BLaER1 (cell line): ENCODE results near the gene TAX1BP3.
A peak's percentile ranks its signal among the peaks of the same experiment; 100 is the strongest.

Experiments
- H3K27ac ChIP-seq: shearing (Covaris generic); formaldehyde crosslinking; 2 replicates; pipeline ENCODE4 v1.8.1; 2022
- H3K27me3 ChIP-seq: shearing (Covaris generic); formaldehyde crosslinking; 2 replicates; pipeline ENCODE4 v1.8.1; 2022
- H3K36me3 ChIP-seq: shearing (Covaris generic); formaldehyde crosslinking; 2 replicates; pipeline ENCODE4 v1.8.1; 2022
- H3K4me1 ChIP-seq: shearing (Covaris generic); formaldehyde crosslinking; 2 replicates; pipeline ENCODE4 v1.8.1; 2022
- H3K4me2 ChIP-seq: shearing (Covaris generic); formaldehyde crosslinking; 2 replicates; pipeline ENCODE4 v1.8.1; 2022
- H3K4me3 ChIP-seq: shearing (Covaris generic); formaldehyde crosslinking; 2 replicates; pipeline ENCODE4 v1.8.1; 2022
- H3K9ac ChIP-seq: shearing (Covaris generic); formaldehyde crosslinking; 2 replicates; pipeline ENCODE4 v1.8.1; 2022
- H3K9me3 ChIP-seq: shearing (Covaris generic); formaldehyde crosslinking; 2 replicates; pipeline ENCODE4 v1.8.1; 2022
- H4K20me1 ChIP-seq: shearing (Covaris generic); formaldehyde crosslinking; 2 replicates; pipeline ENCODE4 v1.8.1; 2022
- Cebpa-rat ChIP-seq: shearing (Covaris generic); IDR thresholded peaks from 2 replicates; pipeline ENCODE4 v1.8.1; 2022

TAX1BP3 gene

DNA sequence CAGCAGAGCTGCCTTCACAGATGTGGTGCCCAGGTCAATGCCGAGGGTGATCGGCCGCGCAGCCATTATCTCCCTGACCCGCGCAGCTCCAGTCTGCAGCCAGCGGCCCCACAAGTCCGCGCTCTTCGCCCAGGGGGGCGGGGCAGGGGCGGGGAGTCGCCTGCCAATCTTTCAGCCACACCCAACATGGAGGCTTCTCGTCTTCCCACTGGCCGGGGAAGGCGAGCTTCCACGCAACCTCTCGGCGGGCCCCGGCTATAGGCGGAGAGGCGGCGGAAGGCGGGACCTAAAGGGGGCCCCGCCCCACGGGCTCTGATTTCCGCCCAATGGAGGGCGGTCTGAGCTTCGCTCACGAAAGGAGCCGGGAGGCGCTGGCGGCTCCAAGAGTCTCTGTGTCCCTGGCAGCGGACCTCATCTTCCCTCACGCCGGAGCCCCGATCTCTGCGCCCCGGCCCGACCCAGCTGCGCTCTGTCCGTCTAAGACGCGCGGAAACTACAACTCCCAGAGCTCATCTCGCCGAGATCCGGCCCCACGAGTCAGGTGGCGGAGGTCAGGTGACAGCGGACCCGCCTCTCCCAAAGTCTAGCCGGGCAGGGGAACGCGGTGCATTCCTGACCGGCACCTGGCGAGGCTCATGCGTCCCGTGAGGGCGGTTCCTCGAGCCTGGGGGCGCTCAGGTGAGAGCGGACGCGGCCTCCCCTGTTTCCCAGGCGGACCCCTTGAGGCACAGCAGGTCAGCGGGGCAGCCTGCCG, 32.0 kb downstream of the TAX1BP3 start, which contains the start of the genes CTNS and SHPK:
TSS of gene CTNS (plus strand) at position 607 of the 754 bp plus-strand sequence. CDS start 3,447 bp downstream, outside the sequence.
TSS of gene SHPK (minus strand) at position 97 of the 754 bp plus-strand sequence. CDS start at position 66, 31 bp downstream.
- Histone ChIP-seq H3K36me3 (peaks cover 18% of the 10 kb centered on the region), H3K4me3 (peak within 1 kb of the TSS; percentile 87), H3K27ac (peak within 1 kb of the TSS; percentile 99), H3K4me1 (peaks cover 72% of the 10 kb centered on the region), H3K27me3 (no peaks in the 10 kb centered on the region), H3K9me3 (no peaks in the 10 kb centered on the region), H3K4me2 (peak within 1 kb of the TSS; percentile 96), H3K9ac (peak within 1 kb of the TSS; percentile 98), H4K20me1 (0 out of 2 replicates have a peak, but pooled peaks cover 7% of the 10 kb centered on the region)
- TF ChIP-seq Cebpa-rat, result no peak

DNA sequence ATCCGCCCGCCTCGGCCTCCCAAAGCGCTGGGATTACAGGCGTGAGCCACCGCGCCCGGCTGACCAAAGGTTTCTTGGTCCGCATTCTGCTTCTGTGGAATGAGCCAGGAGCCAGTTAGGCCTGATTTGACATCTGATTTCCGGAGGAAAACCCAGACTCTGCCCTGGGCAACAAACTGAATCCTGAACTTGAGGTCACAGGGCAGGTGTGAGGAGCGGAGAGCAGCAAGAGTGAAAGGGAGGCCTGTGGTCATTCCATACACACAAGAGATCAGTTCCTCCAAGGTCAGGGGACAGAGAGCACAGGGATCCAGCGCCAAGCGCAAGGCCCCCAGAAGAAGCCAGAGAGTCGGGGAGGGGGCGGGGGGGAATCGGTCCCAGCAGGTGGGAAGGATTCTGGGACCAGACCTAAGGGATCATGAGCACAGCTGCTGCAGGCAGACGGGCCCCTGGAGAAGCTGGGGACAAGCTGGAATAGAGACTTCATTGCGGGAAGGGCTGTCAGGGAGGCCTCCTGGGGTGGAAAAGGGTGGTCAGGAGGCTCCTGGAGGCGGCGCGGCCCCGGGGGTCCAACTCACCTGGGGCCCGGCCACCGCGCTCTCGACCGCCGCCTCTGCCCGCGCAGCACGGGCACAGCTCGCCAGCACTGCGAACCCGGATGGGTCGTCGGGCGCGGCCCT, 32.8 kb downstream of the TAX1BP3 start:
- Histone ChIP-seq H3K27ac (peak overlapping the region; percentile 99), H3K27me3 (no peaks in the 10 kb centered on the region), H3K4me2 (peak overlapping the region; percentile 71), H3K36me3 (peaks cover 23% of the 10 kb centered on the region), H3K4me1 (peaks cover 72% of the 10 kb centered on the region), H4K20me1 (peaks cover 12% of the 10 kb centered on the region; the same call in 1 of the 2 replicates), H3K4me3 (peak overlapping the region; percentile 87), H3K9me3 (no peaks in the 10 kb centered on the region), H3K9ac (peak overlapping the region; percentile 98)
- no peak for TF ChIP-seq Cebpa-rat

DNA sequence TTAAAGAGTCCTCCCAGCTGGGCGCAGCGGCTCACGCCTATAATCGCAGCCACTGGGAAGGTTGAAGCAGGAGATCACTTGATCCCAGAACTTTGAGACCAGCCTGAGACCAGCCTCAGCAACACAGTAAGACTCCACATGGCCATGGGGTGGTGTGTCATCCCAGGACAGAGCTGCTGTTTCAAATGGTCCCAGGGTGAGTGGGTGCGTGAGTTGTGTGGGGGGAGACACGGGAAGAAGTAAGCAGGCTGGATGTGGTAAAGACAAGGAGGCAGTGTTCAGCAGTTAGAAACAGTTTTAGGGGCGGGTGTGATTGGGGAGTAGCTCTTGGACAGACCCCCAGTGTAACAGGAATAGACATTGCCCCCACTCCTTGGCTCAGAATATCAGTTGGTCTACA, 36.1 kb downstream of the TAX1BP3 start:
- Histone ChIP-seq H3K4me1 (peaks cover 39% of the 10 kb centered on the region), H3K4me2 (no peak overlapping the region), H3K9ac (no peak overlapping the region), H3K4me3 (no peak overlapping the region), H3K9me3 (no peaks in the 10 kb centered on the region), H4K20me1 (peaks cover 26% of the 10 kb centered on the region; the same call in 1 of the 2 replicates), H3K27me3 (no peaks in the 10 kb centered on the region), H3K36me3 (peaks cover 56% of the 10 kb centered on the region), H3K27ac (no peak overlapping the region)
- TF ChIP-seq Cebpa-rat, result no peak

DNA sequence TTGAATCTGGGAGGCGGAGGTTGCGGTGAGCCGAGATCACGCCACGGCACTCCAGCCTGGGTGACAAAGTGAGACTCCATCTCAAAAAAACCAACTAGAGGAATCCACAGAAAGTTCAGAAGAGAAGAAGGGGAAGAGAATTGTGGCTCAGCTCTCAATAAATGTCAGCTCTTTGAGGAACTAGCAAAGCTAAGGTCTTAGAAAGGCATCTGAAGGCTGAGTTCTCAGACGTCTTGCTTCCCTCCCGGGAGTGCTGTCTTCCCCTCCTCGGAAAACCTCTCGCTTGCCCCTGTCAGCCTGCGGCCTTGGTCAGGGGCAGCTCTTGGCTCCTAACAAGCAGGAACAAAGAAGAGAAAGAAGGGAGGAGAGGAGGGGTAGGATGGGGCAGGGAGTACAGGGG, 37.6 kb downstream of the TAX1BP3 start:
- no peaks in the 10 kb centered on the region for H3K9me3 ChIP-seq
- 0 out of 2 replicates have a peak overlapping the region, but pooled peaks have one; percentile 22 for H3K4me2 ChIP-seq
- peaks cover 34% of the 10 kb centered on the region for H3K4me1 ChIP-seq
- H3K27ac ChIP-seq, result peak overlapping the region; percentile 60; the same call in 1 of the 2 replicates
- H3K27me3 ChIP-seq, result no peaks in the 10 kb centered on the region
- H3K36me3 ChIP-seq, result peaks cover 71% of the 10 kb centered on the region
- no peak for TF ChIP-seq Cebpa-rat
- H3K9ac ChIP-seq, result no peak overlapping the region
- H3K4me3 ChIP-seq, result no peak overlapping the region
- H4K20me1 ChIP-seq, result peaks cover 26% of the 10 kb centered on the region; the same call in 1 of the 2 replicates

DNA sequence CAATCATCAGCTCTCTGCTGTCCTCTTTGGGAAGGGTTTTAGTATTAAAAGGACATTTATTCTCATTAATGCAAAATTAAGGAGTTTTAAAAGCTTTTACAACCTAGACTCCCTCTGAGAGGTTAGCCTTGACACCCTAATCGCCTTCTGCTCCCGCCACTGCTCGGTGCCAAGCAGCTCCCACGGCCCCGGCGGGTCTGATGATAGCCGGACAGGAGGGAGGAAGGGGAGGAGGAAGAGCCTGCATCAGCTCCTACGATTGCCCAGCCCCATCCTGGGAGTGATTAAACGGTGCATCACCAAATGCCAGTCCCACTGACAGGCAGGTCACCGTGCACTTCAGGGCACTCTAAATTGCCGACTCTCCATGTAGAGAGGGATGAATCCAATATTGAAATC, 40.6 kb downstream of the TAX1BP3 start:
- H3K36me3 ChIP-seq, result peaks cover 95% of the 10 kb centered on the region
- peaks cover 26% of the 10 kb centered on the region; the same call in 1 of the 2 replicates for H4K20me1 ChIP-seq
- no peak for TF ChIP-seq Cebpa-rat
- H3K4me3 ChIP-seq, result no peak overlapping the region
- no peak overlapping the region for H3K4me2 ChIP-seq
- no peaks in the 10 kb centered on the region; the same call in 1 of the 2 replicates for H3K27me3 ChIP-seq
- H3K9me3 ChIP-seq, result no peaks in the 10 kb centered on the region
- H3K4me1 ChIP-seq, result peaks cover 20% of the 10 kb centered on the region; the same call in 1 of the 2 replicates
- no peak overlapping the region for H3K9ac ChIP-seq
- H3K27ac ChIP-seq, result no peak overlapping the region

DNA sequence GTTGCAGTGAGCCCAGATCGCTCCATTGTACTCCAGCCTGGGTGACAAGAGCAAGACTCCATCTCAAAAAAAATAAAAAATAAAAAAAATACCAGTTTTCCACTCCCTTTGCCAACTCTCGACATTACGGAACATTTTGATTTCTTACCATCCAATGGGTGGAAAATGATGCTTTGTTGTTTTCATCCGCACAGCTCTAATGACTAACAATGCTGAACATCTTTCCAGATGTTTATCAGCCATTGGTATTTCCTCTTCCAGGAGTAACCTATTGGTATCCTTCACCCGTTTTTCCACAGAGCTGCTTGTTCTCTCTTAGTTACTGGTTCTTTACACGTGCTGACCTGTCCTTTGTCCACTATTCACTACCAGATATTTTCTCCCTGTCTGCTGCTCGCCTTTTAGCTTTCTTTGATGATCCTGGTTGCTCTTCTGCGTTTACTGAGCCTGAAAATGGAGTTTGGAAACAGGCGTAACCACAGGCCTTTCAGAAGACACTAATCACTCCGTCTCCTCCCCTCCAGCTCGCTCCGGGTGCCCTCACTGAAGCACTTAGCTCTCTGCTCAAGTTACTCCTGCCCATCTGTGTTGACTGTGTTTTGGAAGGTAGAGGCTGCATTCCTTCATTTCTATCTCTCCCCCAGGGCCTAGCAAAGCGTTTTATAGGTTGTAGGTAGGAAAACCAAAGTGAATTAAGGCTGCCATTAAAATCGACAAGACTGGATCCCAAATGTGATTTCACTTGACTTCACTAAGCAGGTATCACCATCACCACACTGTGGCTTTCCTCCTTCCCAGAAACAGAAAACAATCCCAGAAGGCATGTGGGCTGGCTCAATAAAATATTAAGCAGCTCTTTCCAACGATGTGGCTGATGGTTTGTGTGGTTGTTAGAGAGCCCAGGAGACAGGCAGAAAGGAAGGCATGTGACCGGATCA, 41.3 kb downstream of the TAX1BP3 start:
- Histone ChIP-seq H3K36me3 (peaks cover 95% of the 10 kb centered on the region), H3K9ac (no peak overlapping the region), H3K27me3 (no peaks in the 10 kb centered on the region; the same call in 1 of the 2 replicates), H3K4me3 (no peak overlapping the region), H3K27ac (no peak overlapping the region), H3K4me1 (peaks cover 18% of the 10 kb centered on the region), H3K9me3 (no peaks in the 10 kb centered on the region), H3K4me2 (no peak overlapping the region), H4K20me1 (peaks cover 21% of the 10 kb centered on the region; the same call in 1 of the 2 replicates)
- TF ChIP-seq Cebpa-rat, result no peak

DNA sequence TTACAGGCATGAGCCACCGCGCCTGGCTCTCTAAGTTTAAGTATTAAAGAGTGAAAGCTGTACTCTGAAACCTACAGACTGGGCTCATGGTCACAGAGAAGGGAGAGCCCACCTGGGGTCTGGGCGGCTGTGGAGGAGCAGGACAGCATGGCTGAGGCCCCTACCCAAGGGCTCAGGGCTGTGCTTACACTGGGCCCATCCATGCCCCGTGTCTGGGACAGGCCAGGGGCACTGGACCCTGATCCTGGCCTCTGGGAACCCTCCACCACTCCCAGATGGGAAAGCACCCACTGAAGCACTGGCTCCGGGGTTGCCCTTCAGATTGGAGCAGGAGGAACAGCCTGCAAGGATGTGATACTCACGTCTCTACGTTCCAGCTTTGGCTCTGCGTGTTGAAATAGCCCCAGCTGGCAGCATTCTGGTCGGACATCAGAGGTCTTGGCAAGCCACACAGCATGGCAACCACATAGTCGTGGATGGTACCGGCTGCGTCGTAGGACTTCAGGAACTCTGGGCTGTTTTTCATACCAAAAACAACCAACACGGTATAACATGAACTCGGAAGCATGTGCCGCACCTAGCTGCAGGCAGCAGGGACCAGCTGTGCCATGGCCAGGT, 45.3 kb downstream of the TAX1BP3 start:
- Histone ChIP-seq H3K4me1 (peaks cover 16% of the 10 kb centered on the region), H3K4me2 (no peak overlapping the region), H3K36me3 (peaks cover 97% of the 10 kb centered on the region), H3K27me3 (no peaks in the 10 kb centered on the region; the same call in 1 of the 2 replicates), H4K20me1 (peaks cover 5% of the 10 kb centered on the region; the same call in 1 of the 2 replicates), H3K4me3 (no peak overlapping the region), H3K27ac (no peak overlapping the region), H3K9ac (no peak overlapping the region), H3K9me3 (no peaks in the 10 kb centered on the region)
- TF ChIP-seq Cebpa-rat, result no peak

DNA sequence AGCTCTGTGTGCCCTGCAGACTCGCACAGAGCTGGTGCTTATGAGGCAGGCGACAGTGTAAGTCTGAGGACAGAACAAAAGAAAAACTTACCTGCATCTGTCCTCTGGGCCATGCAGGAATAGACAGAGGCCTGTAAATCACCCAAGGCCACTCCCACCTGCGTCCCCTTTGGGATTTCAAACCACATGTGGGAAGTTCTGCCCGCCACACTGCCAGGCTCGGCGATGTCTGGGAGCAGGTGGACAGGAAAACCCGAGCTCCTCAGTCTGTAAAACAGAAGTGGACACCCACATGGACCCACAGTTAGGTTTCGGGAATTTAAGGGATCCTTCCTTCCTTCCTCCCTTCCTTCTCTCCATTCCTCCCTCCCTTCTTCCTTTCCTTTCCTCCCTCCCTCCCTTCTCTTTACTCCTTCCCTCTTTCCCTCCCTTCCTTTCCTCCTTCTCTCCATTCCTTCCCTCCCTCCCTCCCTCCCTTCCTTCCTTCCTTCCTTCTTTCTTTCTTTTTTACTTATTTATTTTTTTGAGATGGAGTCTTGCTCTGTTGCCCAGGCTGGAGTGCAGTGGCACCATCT, 47.1 kb downstream of the TAX1BP3 start:
- H3K27me3 ChIP-seq, result no peaks in the 10 kb centered on the region; the same call in 1 of the 2 replicates
- no peak overlapping the region for H3K27ac ChIP-seq
- no peak overlapping the region for H3K9ac ChIP-seq
- no peak overlapping the region for H3K4me3 ChIP-seq
- no peaks in the 10 kb centered on the region for H3K9me3 ChIP-seq
- TF ChIP-seq Cebpa-rat, result no peak
- peaks cover 97% of the 10 kb centered on the region for H3K36me3 ChIP-seq
- H3K4me2 ChIP-seq, result peak overlapping the region; percentile 32; the same call in 1 of the 2 replicates
- H3K4me1 ChIP-seq, result peaks cover 16% of the 10 kb centered on the region
- no peaks in the 10 kb centered on the region for H4K20me1 ChIP-seq
